ENCODE measurements around the gene ZNF639. TPM values are rescaled to one million over a fixed set of nuclear protein-coding genes. Genes with fewer than 3 reads are reported as not detected.

ZNF639 gene
- total RNA-seq, 1 donor from 2014 or later, result 28.8 TPM

GRCh38 chr3:179278932-179279693 lies 43.7 kb upstream of the ZNF639 start:
- no peak overlapping the region for H3K27ac ChIP-seq (replicated peaks)

GRCh38 chr3:179279837-179280236 lies 43.0 kb upstream of the ZNF639 start:
- Histone ChIP-seq H3K4me3 (no peak overlapping the region), H3K27me3 (ENCODE audit: low read depth) (peaks cover 19% of the 10 kb centered on the region), H3K27ac (replicated peaks) (no peak overlapping the region), H3K4me1 (no peaks in the 10 kb centered on the region), H3K36me3 (no peaks in the 10 kb centered on the region), H3K9me3 (replicated peaks) (no peaks in the 10 kb centered on the region)
- no peak for DNase-seq
- intact Hi-C loops (cut with micrococcal nuclease), result no loop called here
- no peak for TF ChIP-seq CTCF (IDR thresholded peaks at IDR 0.05; ENCODE audit: borderline replicate concordance)

More at GRCh38 chr3:179278932-179279693, 43.7 kb upstream of the ZNF639 start:
- intact Hi-C loops (cut with micrococcal nuclease), result no loop called here
- no peak for TF ChIP-seq CTCF (IDR thresholded peaks at IDR 0.05; ENCODE audit: borderline replicate concordance)
- H3K9me3 ChIP-seq (replicated peaks), result no peaks in the 10 kb centered on the region
- no peak overlapping the region for H3K4me3 ChIP-seq
- H3K4me1 ChIP-seq, result no peaks in the 10 kb centered on the region
- no peak for DNase-seq
- H3K27me3 ChIP-seq (ENCODE audit: low read depth), result peaks cover 19% of the 10 kb centered on the region
- no peaks in the 10 kb centered on the region for H3K36me3 ChIP-seq

GRCh38 chr3:179281825-179282224 lies 41.0 kb upstream of the ZNF639 start:
- Histone ChIP-seq H3K4me1 (no peaks in the 10 kb centered on the region), H3K36me3 (no peaks in the 10 kb centered on the region), H3K9me3 (replicated peaks) (no peaks in the 10 kb centered on the region), H3K27ac (replicated peaks) (no peak overlapping the region), H3K27me3 (ENCODE audit: low read depth) (peaks cover 19% of the 10 kb centered on the region), H3K4me3 (no peak overlapping the region)
- no peak for TF ChIP-seq CTCF (IDR thresholded peaks at IDR 0.05; ENCODE audit: borderline replicate concordance)
- intact Hi-C loops (cut with micrococcal nuclease), result no loop called here
- DNase-seq, result no peak

GRCh38 chr3:179286331-179286730 lies 36.5 kb upstream of the ZNF639 start:
- intact Hi-C loops (cut with micrococcal nuclease), result no loop called here
- H3K4me1 ChIP-seq, result no peaks in the 10 kb centered on the region
- H3K9me3 ChIP-seq (replicated peaks), result no peaks in the 10 kb centered on the region
- no peaks in the 10 kb centered on the region for H3K36me3 ChIP-seq
- no peak overlapping the region for H3K27ac ChIP-seq (replicated peaks)
- no peak overlapping the region for H3K4me3 ChIP-seq
- DNase-seq, result no peak
- H3K27me3 ChIP-seq (ENCODE audit: low read depth), result peaks cover 5% of the 10 kb centered on the region
- TF ChIP-seq CTCF (IDR thresholded peaks at IDR 0.05; ENCODE audit: borderline replicate concordance), result no peak

GRCh38 chr3:179288845-179289244 lies 34.0 kb upstream of the ZNF639 start:
- no peak for DNase-seq
- intact Hi-C loops (cut with micrococcal nuclease), result no loop called here
- Histone ChIP-seq H3K27me3 (ENCODE audit: low read depth) (no peaks in the 10 kb centered on the region), H3K4me1 (no peaks in the 10 kb centered on the region), H3K27ac (replicated peaks) (no peak overlapping the region), H3K9me3 (replicated peaks) (no peaks in the 10 kb centered on the region), H3K36me3 (no peaks in the 10 kb centered on the region), H3K4me3 (no peak overlapping the region)
- TF ChIP-seq CTCF (IDR thresholded peaks at IDR 0.05; ENCODE audit: borderline replicate concordance), result no peak

Measured in left ventricle myocardium inferior (tissue), 1 donor.